Chondrocyte (in vitro differentiated cells): ENCODE results near the gene DDX25. TPM values are rescaled to one million over a fixed set of nuclear protein-coding genes. Genes with fewer than 3 reads are reported as not detected.
"Not testable (repeated sequence)": the region's sequence is repeated elsewhere in the genome, so short reads cannot be mapped to it uniquely, and the experiment has no call there.

Source experiments
- DNase-seq: peaks from one replicate; pipeline ENCODE4 v3.0.0; 2021; ENCODE audit warnings: mixed read lengths, low spot score
- H3K27ac Mint-ChIP-seq: one replicate; pipeline ENCODE4 v1.8.0; 2021; ENCODE audit warnings: mild to moderate bottlenecking, moderate library complexity, mixed read lengths; ENCODE audit not compliant: unreplicated experiment
- H3K27me3 Mint-ChIP-seq: 2 replicates; pipeline ENCODE4 v1.8.0; 2021; ENCODE audit warnings: low read depth, mixed read lengths
- H3K36me3 Mint-ChIP-seq: 2 replicates; pipeline ENCODE4 v1.8.0; 2021; ENCODE audit warnings: low read depth, mixed read lengths
- H3K4me1 Mint-ChIP-seq: 2 replicates; pipeline ENCODE4 v1.8.0; 2021; ENCODE audit warnings: low read depth, mild to moderate bottlenecking, mixed read lengths
- H3K4me3 Mint-ChIP-seq: one replicate; pipeline ENCODE4 v1.8.0; 2021; ENCODE audit warnings: mild to moderate bottlenecking, moderate library complexity, mixed read lengths; ENCODE audit not compliant: unreplicated experiment
- H3K9me3 Mint-ChIP-seq: 2 replicates; pipeline ENCODE4 v1.8.0; 2021; ENCODE audit warnings: low read depth, mixed read lengths
- CTCF ChIP-seq: fragments of 200-600 bp; sonication (generic); IDR thresholded peaks from 2 replicates; pipeline ENCODE4 v1.5.0; 2021; ENCODE audit warnings: antibody characterized with exemption, mild to moderate bottlenecking, moderate library complexity
- long read RNA-seq: library from polyadenylated mRNA; stranded (forward); transcript quantifications from one replicate; pipeline ENCODE4 v2.0.0, GENCODE V29; 2021
- total RNA-seq: library from RNA; stranded (reverse); gene quantifications from 3 replicates; pipeline ENCODE4 v1.2.1, GENCODE V29; 2021

Gene DDX25
- total RNA-seq = not detected in 3 replicates
- long read RNA-seq = 0 reads

GRCh38 chr11:125903711-125904659, at the start of gene DDX25:
DDX25 (plus strand) TSS chr11:125904508; CDS start chr11:125904518, 10 bp downstream.
- H3K9me3 Mint-ChIP-seq = no peaks in the 10 kb centered on the region
- H3K4me3 Mint-ChIP-seq = peak within 1 kb of the TSS; percentile 96
- no peak within 1 kb of the TSS for H3K27ac Mint-ChIP-seq
- no peak for TF ChIP-seq CTCF
- peaks cover 5% of the 10 kb centered on the region for H3K36me3 Mint-ChIP-seq
- peaks cover 39% of the 10 kb centered on the region for H3K27me3 Mint-ChIP-seq
- H3K4me1 Mint-ChIP-seq = peaks cover 20% of the 10 kb centered on the region
- peak; percentile 87 for DNase-seq

- not testable (repeated sequence) for H3K36me3 Mint-ChIP-seq, H3K27ac Mint-ChIP-seq, H3K4me1 Mint-ChIP-seq, DNase-seq, H3K4me3 Mint-ChIP-seq
- Mint-ChIP-seq H3K27me3 (peaks cover 47% of the 10 kb centered on the region), H3K9me3 (peaks cover 27% of the 10 kb centered on the region)
Measured at GRCh38 chr11:125857670-125858069, 46.6 kb upstream of the DDX25 start.

GRCh38 chr11:125862786-125863185, 41.5 kb upstream of the DDX25 start:
- Mint-ChIP-seq H3K9me3 (peaks cover 18% of the 10 kb centered on the region), H3K27me3 (peaks cover 26% of the 10 kb centered on the region)
- not testable (repeated sequence) for H3K27ac Mint-ChIP-seq, H3K4me1 Mint-ChIP-seq, H3K36me3 Mint-ChIP-seq, H3K4me3 Mint-ChIP-seq, DNase-seq

GRCh38 chr11:125865354-125865753, 39.0 kb upstream of the DDX25 start:
- H3K9me3 Mint-ChIP-seq, H3K4me3 Mint-ChIP-seq, DNase-seq, H3K4me1 Mint-ChIP-seq, H3K36me3 Mint-ChIP-seq, H3K27ac Mint-ChIP-seq: not testable (repeated sequence)
- peaks cover 19% of the 10 kb centered on the region for H3K27me3 Mint-ChIP-seq

- Mint-ChIP-seq H3K4me3 (no peak overlapping the region), H3K27me3 (peaks cover 14% of the 10 kb centered on the region), H3K9me3 (no peaks in the 10 kb centered on the region), H3K27ac (no peak overlapping the region), H3K4me1 (peaks cover 3% of the 10 kb centered on the region), H3K36me3 (no peaks in the 10 kb centered on the region)
- peak; percentile 35 for TF ChIP-seq CTCF
- no peak for DNase-seq
Measured at GRCh38 chr11:125869521-125869920, 34.8 kb upstream of the DDX25 start.

- Mint-ChIP-seq H3K9me3 (no peaks in the 10 kb centered on the region), H3K4me3 (no peak overlapping the region), H3K27me3 (peaks cover 13% of the 10 kb centered on the region), H3K27ac (no peak overlapping the region), H3K36me3 (no peaks in the 10 kb centered on the region), H3K4me1 (peaks cover 5% of the 10 kb centered on the region)
- no peak for DNase-seq
- peak; percentile 79 for TF ChIP-seq CTCF
Measured at GRCh38 chr11:125871391-125872137, 32.7 kb upstream of the DDX25 start.
